IPS DF 6.9 (cell line): Measurements from ENCODE around the gene SLIT3.

ENCODE experiments used
- DNase-seq: peaks from one replicate; pipeline ENCODE4 v3.0.0-alpha.2; 2013; ENCODE audit warnings: low read depth, low spot score
- H3K27ac ChIP-seq: one replicate; pipeline ENCODE4 v1.5.1; 2013; ENCODE audit warnings: low read length, control low read depth
- H3K27me3 ChIP-seq: 2 replicates; pipeline ENCODE4 v1.6.1; 2013; ENCODE audit warnings: mild to moderate bottlenecking, low read length; ENCODE audit not compliant: control insufficient read depth, insufficient read depth
- H3K36me3 ChIP-seq: 2 replicates; pipeline ENCODE4 v1.6.1; 2013; ENCODE audit warnings: low read length; ENCODE audit not compliant: control insufficient read depth, insufficient read depth
- H3K4me1 ChIP-seq: 2 replicates; pipeline ENCODE4 v1.6.1; 2013; ENCODE audit warnings: low read length; ENCODE audit not compliant: control insufficient read depth, insufficient read depth
- H3K4me3 ChIP-seq: 2 replicates; pipeline ENCODE4 v1.5.1; 2013; ENCODE audit warnings: mild to moderate bottlenecking, low read length
- H3K9me3 ChIP-seq: 2 replicates; pipeline ENCODE4 v1.6.1; 2013; ENCODE audit warnings: low read length, inconsistent platforms; ENCODE audit not compliant: control insufficient read depth, insufficient read depth
- WGBS: extraction: QIAGEN DNeasy Blood & Tissue Kit; methylation state at CpG from one replicate; pipeline ENCODE4 v1.1.7; 2013; ENCODE audit warnings: mixed read lengths, missing lambda C conversion rate; ENCODE audit not compliant: insufficient read length, insufficient coverage; 5-methylcytosine and 5-hydroxymethylcytosine counted together

SLIT3 gene

GRCh38 chr5:168931638-168932345 is 369.1 kb downstream of the SLIT3 start:
- no CpG with 5 or more reads among the region's 8 CpGs for WGBS
- Histone ChIP-seq H3K36me3 (no peaks in the 10 kb centered on the region), H3K27ac (no peak overlapping the region), H3K27me3 (no peaks in the 10 kb centered on the region), H3K9me3 (no peaks in the 10 kb centered on the region), H3K4me1 (peaks cover 2% of the 10 kb centered on the region; the same call in 1 of the 2 replicates), H3K4me3 (no peak overlapping the region)
- DNase-seq, result no peak

DNA sequence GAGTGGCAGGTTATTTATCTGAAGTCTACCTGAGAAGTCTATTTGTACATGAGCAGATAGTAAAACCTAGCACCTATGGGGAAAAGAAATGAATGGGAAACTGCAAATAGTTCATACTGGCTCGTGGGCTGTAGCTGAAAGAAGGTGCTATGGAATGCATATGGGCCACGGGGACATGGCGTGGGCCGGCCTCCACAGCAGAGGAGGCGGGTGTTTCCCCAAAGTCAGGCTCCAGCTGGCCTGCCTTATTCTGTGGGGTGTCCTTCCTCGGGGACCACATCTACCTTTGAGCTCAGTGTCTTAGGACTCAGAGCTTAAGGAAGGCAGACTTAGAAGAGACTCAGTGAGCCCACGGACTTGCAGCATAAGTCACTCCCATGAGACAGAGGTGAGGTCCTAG is 371.3 kb downstream of the SLIT3 start:
- H3K4me1 ChIP-seq, result peaks cover 2% of the 10 kb centered on the region; the same call in 1 of the 2 replicates
- no peak for DNase-seq
- no peak overlapping the region for H3K4me3 ChIP-seq
- no peak overlapping the region for H3K27ac ChIP-seq
- no peaks in the 10 kb centered on the region for H3K36me3 ChIP-seq
- H3K9me3 ChIP-seq, result no peaks in the 10 kb centered on the region
- WGBS, result no CpG with 5 or more reads among the region's 7 CpGs
- no peaks in the 10 kb centered on the region for H3K27me3 ChIP-seq

DNA sequence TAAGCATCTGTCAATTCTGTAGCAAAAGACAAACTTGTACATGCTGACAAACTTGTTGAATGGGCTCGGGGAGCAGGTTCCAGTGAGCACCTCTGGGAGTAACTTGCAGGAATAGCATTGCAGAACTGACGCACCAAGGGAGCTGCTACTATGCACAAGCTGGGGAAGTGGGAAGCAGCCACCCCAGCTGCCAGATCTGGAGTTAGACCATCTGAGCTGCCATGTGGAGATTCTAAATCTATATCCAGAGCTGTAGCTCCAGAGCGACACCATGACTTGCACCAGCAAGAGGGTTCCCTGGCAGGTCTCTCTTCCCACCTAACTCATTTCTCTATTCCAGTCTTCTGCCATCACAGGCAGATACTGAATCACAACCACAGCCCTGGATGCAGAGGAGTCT is 375.8 kb downstream of the SLIT3 start:
- DNase-seq, result no peak
- Histone ChIP-seq H3K36me3 (no peaks in the 10 kb centered on the region), H3K27ac (no peak overlapping the region), H3K27me3 (no peaks in the 10 kb centered on the region), H3K4me3 (no peak overlapping the region), H3K9me3 (no peaks in the 10 kb centered on the region), H3K4me1 (no peaks in the 10 kb centered on the region)
- no CpG with 5 or more reads among the region's 3 CpGs for WGBS

DNA sequence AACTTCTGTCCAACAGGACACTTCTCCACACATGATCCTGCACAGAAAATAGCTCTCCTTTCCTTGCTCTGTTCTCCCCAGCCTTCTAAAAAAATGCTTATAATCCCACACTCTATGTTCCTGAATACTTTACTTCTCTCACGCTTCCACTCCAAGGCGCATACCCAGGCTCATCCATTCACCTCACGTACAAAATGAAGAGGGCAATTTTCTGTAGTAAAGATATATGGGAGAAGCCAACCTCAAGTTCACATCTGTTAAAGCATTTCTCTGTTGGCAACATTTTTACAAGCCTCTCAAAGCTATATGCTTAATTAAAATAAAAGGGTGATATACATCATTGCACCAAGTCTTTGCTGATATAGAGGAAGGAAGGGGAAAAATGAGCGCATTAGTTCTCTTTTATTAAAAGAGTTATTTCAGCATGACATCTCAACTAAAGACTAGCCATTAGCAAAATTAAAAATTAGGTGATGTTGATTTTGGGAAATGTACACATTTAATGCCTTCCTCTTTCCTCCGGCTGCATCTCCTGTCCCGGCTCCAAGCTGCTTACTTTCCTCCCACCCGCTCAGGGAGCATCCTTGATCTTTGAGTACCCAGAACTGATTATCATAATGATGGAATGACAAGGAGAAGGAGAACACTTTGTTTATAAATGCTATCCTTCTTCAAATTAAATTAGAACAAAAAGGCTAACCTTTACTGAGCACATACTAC is 379.6 kb downstream of the SLIT3 start:
- Histone ChIP-seq H3K9me3 (no peaks in the 10 kb centered on the region), H3K27me3 (no peaks in the 10 kb centered on the region), H3K36me3 (no peaks in the 10 kb centered on the region), H3K4me3 (no peak overlapping the region), H3K4me1 (no peaks in the 10 kb centered on the region), H3K27ac (no peak overlapping the region)
- no CpG with 5 or more reads among the region's 7 CpGs for WGBS
- no peak for DNase-seq

DNA sequence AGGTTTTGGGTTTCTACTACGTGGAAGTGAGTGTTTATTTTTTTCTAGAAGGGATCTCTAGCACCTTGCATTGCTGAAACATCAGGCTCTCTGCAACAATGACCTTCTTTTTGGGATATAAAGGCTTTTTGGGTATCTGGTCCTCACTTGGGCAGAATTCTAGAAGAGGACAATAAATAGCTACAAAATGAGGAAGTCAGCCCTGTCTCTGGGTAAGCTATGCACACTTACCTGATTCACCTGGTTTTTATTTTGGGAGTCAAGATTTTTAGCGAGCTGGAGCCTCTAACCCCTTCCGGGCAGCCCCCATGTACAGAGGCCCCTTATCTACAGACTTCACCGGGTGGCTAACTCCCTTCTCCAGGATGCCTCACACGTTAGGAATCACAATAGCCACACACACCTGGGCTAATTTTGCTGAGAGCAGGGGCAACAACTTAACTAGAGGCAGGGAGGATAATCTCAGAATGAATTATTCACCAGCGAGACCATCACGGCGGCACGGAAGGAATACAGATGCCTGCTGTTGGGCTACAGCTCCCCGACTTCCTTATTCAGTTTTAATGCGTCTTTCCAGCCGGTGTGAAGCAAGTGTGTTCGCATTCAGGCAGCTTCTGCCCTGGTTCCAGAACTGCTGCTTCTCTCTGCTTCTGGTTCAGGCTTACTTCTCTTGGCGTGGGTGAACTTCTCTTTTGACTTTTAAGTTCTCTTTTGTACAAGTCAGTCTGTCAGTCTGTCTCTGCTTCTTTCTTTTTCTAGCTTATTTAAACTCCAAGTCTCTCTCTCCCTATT is 380.7 kb downstream of the SLIT3 start:
- H3K4me1 ChIP-seq, result no peaks in the 10 kb centered on the region
- H3K27me3 ChIP-seq, result no peaks in the 10 kb centered on the region
- H3K27ac ChIP-seq, result no peak overlapping the region
- WGBS, result no CpG with 5 or more reads among the region's 14 CpGs
- no peak for DNase-seq
- no peak overlapping the region for H3K4me3 ChIP-seq
- H3K36me3 ChIP-seq, result no peaks in the 10 kb centered on the region
- H3K9me3 ChIP-seq, result no peaks in the 10 kb centered on the region

- Histone ChIP-seq H3K36me3 (no peaks in the 10 kb centered on the region), H3K9me3 (no peaks in the 10 kb centered on the region), H3K27ac (no peak overlapping the region), H3K4me3 (no peak overlapping the region), H3K4me1 (no peaks in the 10 kb centered on the region), H3K27me3 (no peaks in the 10 kb centered on the region)
- no peak for DNase-seq
- no CpG with 5 or more reads among the region's 4 CpGs for WGBS
Measured at GRCh38 chr5:168917947-168918600, 382.9 kb downstream of the SLIT3 start.

- no peak for DNase-seq
- no peaks in the 10 kb centered on the region for H3K4me1 ChIP-seq
- H3K4me3 ChIP-seq, result no peak overlapping the region
- H3K27ac ChIP-seq, result no peak overlapping the region
- no peaks in the 10 kb centered on the region for H3K27me3 ChIP-seq
- H3K36me3 ChIP-seq, result no peaks in the 10 kb centered on the region
- no CpG with 5 or more reads among the region's 6 CpGs for WGBS
- no peaks in the 10 kb centered on the region for H3K9me3 ChIP-seq
Measured at GRCh38 chr5:168916852-168917251, 384.1 kb downstream of the SLIT3 start.

DNA sequence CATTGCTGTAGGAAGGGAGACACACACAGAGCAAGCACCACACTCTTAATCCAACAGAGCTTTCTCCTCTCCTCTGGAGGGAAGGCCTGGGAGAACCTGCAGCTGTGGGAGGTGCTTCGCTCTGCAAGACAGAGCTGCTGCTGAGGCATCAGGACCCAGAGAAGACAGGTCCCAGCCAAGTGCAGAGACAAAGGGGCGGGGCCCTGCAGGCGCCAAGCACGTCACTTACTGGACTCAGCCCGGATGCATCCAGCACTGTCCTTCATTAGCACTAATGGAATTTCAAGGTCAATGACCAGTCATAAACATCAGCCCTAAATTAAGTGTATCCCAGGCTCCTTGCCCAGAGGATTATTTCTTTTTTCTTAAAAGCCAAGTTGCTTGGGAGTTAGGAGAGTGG is 384.7 kb downstream of the SLIT3 start:
- no peaks in the 10 kb centered on the region for H3K9me3 ChIP-seq
- WGBS, result no CpG with 5 or more reads among the region's 5 CpGs
- H3K27me3 ChIP-seq, result no peaks in the 10 kb centered on the region
- no peak overlapping the region for H3K4me3 ChIP-seq
- H3K36me3 ChIP-seq, result no peaks in the 10 kb centered on the region
- H3K4me1 ChIP-seq, result no peaks in the 10 kb centered on the region
- H3K27ac ChIP-seq, result no peak overlapping the region
- no peak for DNase-seq

- Histone ChIP-seq H3K4me1 (no peaks in the 10 kb centered on the region), H3K9me3 (no peaks in the 10 kb centered on the region), H3K36me3 (no peaks in the 10 kb centered on the region), H3K27me3 (no peaks in the 10 kb centered on the region), H3K4me3 (no peak overlapping the region), H3K27ac (no peak overlapping the region)
- no CpG with 5 or more reads among the region's 5 CpGs for WGBS
- DNase-seq, result no peak
Measured at GRCh38 chr5:168914491-168914890, 386.4 kb downstream of the SLIT3 start.

- H3K4me1 ChIP-seq, result no peaks in the 10 kb centered on the region
- H3K36me3 ChIP-seq, result no peaks in the 10 kb centered on the region
- no peak overlapping the region for H3K27ac ChIP-seq
- DNase-seq, result no peak
- no peaks in the 10 kb centered on the region for H3K9me3 ChIP-seq
- no peaks in the 10 kb centered on the region for H3K27me3 ChIP-seq
- no CpG with 5 or more reads among the region's 6 CpGs for WGBS
- no peak overlapping the region for H3K4me3 ChIP-seq
Measured at GRCh38 chr5:168910874-168911273, 390.1 kb downstream of the SLIT3 start.
